ENCODE data around the gene RSBN1L.
"Not testable (repeated sequence)": the region's sequence is repeated elsewhere in the genome, so short reads cannot be mapped to it uniquely, and the experiment has no call there.

Gene RSBN1L

DNA sequence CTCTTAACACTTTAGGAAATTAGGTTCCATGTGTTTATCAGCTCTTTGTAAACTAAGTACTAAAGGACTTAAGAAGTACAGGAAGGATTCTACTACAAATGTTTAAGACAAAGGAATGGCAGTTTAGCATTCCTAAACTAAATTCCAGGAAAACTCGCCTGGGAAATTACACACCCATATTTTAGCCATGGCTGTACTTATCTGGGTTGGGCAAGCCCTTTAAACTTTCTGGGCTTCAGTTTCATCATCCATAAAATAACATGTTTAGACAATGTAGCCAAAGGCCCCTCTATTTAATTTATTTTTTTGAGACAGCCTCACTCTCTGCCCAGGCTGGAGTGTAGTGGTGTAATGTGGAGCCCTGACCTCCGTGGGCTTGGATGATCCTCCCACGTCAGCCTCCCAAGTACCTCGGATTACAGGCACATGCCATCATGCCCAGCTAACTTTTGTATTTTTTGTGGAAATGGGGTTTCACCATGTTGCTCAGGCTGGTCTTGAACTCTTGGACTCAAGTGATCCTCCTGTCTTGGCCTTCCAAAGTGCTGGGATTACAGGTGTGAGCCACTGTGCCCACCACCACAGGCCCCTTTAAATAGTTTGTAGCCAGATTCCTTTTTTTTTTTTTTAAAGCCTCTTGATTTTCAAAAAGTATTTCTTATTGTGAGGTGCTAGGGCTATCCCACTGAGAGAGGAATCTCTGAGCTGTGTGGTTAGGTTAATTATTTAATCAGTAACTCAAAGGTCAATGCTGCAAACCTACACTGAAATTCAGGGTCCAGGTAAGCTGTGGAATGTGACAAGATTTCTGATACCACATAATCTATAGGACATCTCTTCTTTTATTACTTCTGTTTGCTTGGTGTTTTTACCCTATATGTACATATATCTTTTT is 69.9 kb downstream of the RSBN1L start:
- no peak for DNase-seq

DNA sequence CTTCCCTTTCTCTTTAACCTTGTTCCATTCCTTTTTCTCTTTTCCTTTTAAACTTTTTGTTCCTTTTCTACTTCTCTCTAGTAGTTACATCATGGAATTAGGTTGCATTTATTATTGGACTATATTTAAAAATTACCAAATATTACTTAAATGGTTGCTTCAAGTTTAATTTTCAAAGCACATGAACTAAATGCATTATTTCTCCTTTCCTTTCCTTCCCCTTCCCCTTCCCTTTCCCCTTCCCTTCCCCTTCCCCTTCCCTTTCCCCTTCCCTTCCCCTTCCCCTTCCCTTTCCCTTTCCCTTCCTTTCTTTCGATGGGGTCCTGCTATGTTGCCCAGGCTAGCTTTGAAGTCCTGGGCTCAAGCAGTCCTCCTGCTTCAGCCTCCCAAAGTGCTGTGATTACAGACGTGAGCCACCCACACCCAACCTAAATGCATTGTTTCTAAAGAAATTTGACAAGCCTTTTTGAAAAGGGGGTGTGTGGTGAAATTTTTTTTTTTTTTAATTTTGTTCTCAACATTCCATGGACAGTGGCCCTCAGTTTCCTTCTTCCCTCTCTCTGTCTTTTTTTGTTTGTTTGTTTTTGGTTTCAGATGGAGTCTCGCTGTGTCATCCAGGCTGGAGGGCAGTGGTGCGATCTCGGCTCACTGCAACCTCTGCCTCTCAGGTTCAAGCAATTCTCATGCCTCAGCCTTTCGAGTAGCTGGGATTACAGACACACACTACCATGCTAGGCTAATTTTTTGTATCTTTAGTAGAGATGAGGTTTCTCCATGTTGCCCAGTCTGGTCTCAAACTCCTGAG is 70.7 kb downstream of the RSBN1L start:
- no peak for DNase-seq

DNA sequence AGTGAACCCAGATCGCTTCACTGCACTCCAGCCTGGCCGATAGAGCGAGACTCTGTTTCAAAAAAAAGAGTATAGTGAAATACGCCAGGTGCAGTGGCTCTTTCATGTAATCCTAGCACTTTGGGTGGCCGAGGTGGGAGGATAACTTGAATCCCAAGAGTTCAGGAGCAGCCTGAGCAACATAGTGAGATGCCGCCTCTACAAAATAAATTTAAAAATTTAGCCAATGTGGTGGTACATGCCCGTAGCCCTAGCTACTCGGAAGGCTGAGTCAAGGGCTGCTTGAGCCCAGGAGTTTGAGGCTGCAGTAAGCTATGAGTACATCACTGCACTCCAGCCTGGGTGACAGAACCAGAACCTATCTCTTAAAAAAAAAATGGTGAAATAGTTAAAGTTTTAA is 74.1 kb downstream of the RSBN1L start:
- no peak for DNase-seq

DNA sequence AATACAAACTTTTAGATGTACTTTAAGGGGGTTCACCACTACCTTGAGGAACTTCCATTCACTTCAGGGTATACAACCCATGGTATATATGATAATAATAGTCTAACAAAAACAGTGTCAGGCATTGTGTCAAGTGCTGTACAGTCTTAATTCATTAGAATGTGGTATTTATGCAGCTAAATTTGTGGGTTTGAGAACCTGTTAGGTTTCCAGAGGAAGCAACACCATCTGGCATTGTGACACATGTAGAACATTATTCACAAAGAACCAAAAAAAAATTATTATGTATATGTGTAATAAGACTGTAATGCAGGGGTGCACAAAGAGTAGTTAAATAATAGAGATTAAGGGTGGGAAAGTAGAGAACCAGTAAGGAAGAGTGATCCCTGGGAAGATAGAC is 75.6 kb downstream of the RSBN1L start:
- DNase-seq, result no peak

DNA sequence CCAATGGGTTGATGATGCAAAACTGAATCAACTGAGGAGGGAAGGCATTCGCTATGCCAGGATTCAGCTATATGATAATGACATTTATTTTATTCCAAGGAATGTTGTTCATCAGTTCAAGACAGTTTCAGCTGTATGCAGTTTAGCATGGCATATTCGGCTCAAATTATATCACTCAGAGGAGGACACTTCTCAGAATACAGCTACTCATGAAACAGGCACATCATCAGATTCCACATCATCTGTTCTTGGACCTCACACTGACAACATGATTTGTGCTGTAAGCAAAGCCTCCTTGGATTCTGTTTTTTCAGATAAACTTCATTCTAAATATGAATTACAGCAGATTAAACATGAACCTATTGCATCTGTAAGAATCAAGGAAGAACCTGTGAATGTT is 82.3 kb downstream of the RSBN1L start:
- DNase-seq, result no peak

DNA sequence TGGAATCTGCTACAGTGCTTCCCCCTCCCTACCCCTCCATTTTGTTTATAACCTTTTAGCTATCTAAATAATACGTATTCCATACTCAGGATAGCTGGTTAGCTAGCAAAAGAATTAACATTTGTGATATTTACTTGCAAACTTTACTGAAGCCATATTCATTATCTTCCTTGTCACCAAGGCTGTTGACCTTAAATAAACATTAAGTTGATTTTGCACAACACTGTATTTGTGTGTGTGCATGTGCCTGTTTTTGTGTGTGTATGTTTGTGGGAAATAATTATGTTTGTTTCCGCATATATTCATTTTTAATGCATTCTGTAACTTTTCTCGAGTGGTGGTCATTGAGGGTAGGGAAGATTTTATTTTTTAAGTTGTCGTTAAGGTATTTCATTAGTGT is 86.1 kb downstream of the RSBN1L start:
- DNase-seq, result no peak

DNA sequence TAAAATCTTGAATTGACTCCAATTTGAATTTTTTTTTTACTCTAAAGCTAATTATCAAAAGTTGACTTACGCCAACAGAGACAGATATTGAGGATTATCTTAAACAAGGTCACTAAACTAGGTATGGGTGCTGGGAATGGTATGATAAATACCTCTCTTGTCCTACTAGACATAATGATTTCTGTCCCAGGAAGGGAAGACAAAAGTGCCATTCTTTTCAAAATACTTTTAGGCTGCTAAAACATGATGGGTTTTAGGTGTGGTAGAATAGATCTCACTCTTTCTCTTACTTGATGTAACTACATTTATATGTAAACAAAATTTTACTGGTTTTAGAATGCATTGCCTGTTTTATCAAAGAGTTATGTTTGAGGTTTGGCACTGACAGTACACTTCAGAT is 86.9 kb downstream of the RSBN1L start:
- DNase-seq, result no peak

DNA sequence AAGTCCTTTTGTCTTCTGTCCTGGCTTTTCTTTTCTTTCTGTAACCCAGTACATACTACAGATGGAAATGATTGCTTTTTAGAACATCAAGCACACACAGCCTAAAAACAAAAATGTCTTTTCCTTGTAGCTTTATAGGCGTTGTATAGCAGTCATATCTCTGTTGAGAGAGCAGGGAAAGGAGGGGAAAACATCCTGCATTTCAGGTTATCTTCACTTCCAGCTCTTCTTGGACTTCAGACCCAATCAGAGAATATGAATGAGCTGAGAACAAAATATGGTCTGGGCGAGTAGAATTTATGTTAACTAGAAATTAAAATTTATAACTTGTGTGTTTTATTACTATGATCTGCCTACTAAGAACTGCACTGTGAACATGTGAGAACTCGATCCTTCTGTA is 87.3 kb downstream of the RSBN1L start:
- DNase-seq, result no peak

DNA sequence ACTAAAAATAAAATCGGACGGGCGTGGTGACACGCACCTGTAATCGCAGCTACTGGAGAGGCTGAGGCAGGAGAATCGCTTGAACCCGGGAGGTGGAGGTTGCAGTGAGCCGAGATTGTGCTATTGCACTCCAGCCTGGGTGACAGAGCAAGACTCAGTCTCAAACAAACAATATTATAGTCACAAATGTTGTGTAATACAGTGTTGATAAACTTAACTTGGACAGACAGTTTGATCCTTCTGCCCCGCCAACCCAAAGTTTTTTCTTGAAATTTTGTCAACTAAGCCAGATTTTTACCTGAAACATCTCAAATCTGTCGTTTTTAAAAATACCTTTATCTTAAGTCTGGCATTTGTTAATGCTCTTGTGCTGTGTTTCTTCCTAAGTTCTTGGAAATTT is 88.2 kb downstream of the RSBN1L start:
- DNase-seq, result not testable (repeated sequence)

DNA sequence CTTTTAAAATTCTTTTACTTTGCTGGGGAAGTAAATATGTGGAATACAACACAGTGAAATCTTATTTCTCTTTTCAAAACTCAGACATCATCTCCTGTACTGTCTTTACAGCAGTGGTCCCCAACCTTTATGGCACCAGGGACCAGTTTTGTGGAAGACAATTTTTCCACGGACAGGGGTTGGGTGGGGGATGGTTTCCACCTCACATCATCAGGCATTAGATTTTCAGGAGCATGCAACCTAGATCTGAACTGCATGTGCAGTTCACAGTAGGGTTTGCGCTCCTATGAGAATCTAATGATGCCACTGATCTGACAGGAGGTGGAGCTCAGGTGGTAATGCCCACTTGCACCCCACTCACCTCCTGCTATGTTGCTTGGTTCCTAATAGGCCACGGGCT is 89.8 kb downstream of the RSBN1L start:
- DNase-seq, result no peak

DNA sequence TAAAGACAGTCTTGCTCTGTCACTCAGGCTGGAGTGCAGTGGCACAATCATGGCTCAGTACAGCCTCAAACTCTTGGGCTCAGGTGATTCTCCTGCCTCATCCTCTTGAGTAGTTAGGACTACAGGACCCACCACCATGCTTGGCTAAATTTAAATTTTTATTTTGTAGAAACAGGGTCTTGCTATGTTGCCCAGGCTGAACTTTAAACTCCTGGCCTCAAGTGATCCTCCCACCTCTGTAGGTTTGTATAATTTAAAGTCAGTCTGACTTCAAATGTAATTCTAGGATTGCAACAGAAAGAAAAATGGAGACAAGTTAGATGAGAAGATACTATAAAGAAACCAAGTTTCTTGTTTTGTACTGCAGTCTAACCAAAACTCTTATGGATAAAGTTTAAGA is 90.5 kb downstream of the RSBN1L start:
- DNase-seq, result no peak

DNA sequence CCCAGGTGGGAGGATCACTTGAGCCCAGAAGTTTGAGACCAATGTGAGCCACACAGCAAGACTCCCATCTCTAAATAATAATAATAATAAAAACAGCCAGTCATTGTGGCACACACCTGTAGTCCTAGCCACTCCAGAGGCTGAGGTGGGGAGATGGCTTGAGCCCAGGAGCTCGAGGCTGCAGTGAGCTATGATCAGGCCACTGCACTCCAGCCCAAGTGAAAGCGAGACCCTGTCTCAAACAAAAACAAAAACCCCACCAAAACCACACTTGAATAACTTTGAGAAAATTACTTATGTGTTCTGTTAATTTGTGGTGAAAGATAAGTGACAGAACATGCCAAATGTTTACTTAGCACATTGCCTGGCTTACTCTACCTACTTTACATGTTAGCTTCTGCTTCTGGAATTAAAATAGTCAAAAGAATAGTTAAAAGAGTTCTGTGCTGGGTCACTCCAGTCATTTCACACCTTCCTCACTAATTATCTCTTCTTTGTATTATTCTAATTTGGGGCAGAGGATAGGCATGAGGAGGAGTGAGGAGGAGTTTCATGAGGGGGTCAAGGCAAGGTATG is 92.2 kb downstream of the RSBN1L start:
- DNase-seq, result no peak

DNA sequence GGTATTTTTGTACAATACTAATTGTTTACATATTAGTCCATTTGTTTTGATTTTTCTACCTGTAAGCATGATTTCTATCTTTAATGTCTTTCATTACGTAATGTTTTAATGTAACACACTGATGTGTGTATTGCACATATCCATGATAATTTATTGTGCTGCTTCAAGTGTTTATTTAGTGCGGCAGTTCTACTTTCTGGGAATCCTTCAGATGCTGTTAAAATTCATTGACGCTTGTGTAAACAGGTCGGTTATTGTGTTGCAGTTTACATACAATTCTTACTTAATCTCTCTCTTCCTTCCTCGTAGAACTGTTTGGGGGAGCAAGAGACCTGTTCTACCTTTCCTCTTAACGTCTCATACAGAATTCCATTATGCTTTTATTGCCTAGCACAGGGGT is 95.1 kb downstream of the RSBN1L start:
- DNase-seq, result no peak

DNA sequence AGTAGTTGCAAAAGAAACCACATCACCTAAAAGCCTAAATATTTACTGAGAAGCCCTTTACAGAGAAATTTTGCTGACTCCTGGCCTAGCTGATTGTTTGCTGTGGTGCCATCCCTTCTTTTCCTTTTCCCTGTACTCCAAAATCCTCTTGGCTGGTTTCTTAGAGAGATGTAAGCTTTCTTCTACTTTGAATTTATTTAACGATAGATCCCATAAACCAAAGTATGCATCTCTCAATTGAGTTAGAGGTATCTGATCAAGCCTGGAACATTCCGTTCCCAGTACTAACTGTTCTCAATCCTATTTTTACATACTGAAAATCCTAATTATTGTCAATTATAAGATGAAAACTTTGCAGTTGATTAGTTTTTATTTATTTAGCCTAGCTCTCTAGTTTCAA is 95.7 kb downstream of the RSBN1L start:
- DNase-seq, result no peak

DNA sequence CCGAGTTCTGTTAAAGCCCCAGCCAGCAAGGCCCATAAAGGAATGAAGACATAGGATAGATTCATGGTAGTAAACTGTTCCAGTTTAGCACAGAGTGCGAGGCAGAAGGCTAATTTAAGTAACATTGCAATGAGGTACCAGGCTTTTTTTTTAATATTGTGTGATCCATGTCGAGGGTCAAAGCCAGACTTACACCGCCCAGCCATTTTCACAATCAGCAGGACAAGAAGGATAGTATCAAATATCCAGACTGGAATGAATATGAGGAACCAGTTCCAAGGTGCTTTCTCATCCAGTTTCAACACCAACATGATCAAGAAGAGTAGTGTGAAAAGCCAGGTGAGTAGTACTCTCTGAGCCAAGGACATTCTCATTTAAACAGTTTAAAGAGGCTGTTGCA is 97.7 kb downstream of the RSBN1L start:
- no peak for DNase-seq

DNA sequence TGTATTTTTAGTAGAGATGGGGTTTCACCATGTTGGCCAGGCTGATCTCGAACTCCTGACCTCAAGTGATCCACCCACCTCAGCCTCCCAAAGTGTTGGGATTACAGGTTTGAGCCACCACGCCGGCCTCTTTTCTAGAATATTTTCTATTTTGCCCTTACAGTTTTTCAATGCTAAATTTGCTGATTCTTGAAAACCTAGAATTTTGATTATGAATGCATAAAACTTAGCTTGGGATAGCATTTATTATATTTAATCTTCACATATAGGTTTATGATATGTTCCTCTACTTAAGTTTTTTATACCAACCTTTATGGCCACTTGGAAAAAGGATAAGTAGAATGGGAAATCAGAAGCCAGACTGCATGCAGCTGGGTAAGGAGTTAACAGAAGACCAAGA is 99.8 kb downstream of the RSBN1L start:
- DNase-seq, result no peak

DNA sequence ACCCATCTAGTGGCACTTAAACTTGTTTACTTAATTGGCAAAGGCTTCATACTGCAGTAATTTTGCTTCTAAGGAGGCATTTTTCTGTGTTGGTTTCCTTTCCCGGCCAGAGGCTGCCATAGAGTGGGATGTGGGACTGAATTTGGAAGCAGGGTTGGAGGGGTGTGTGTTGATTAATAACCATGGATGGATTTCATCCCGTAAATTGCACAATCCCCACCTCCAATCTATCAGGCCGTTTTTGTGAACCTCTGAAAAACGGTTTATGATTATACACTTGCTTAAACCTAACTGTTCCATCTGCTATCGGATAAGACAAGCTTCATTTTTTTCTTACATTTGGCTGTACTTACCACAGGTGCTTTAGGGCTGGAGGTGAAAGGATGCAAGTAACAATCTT is 100.7 kb downstream of the RSBN1L start:
- peak in 1 of 58 donors; percentile 2 for DNase-seq

DNA sequence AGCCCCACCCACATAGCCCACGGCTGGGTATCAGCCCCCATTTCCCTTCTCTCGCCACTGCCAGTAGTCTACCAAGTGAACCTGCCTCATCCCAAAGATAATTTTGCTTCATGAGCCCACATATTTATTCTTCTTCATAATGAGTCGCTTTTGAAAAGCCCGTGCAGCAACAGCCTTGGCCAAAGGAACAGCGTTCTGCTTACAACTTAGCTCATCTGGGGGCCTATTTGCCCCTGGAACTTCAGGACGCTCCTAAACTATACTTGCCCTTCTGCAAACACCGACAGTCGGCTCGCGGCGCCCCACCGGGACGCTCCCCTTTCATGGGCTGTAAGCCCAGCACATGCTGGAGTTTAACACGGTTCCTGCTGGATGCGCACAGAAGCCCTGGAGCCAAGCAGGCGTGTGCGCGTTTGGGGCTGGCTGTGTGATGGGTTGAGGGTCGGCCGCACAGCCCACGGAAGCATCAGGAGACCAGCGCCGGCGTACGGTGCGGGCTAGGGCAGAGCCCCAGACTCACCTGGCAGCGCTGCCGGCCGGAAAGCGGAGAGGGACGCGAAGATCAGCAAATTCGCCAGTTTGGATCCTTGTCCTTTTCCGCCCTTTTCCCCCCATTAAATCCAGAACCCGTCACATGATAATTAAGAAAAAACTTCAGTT is 101.6 kb downstream of the RSBN1L start:
- DNase-seq, result peak in 29 of 58 donors; percentile 37 to 84 (median 57)

DNA sequence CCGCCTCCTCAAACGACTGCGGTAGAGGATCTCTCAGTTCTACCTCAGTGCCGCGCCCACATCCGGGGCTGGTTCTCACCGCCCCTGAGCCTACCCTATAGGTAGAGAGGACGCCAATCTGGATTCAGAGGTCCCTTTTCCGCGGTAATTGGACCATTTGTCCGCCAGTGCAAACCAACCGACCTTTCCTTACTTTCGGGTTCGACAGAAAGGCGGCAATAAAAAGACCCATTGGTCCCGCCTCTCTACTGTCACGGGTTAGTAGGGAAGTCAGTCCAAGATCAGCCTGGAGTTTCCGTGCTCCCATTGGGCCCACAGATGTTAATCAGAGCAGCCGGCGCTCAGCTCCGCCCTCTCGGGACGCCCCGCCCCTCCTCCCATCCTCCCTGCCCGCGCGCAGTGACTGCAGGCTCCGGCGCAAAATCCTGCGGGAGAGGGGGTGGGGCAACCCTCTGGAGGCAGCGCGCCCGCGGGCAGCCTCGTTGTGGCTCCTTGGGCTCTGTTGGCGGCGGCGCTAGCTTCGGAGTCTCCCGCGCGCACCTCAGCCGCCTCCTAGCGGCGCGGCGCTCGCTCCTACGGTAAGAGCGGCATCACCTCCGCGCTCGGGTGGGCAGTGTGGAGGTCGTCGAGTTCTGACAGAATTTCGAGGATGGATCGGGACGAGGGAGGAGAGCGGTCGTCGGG is 102.3 kb downstream of the RSBN1L start, which contains the start of the genes PHTF2 and TMEM60:
TSS of gene PHTF2 (plus strand) at position 380 of the 684 bp plus-strand sequence.
TSS of gene TMEM60 (minus strand) at position 41 of the 684 bp plus-strand sequence. CDS start 4,061 bp downstream, outside the sequence.
- peak; percentile 84 to 100 (median 99) for DNase-seq

DNA sequence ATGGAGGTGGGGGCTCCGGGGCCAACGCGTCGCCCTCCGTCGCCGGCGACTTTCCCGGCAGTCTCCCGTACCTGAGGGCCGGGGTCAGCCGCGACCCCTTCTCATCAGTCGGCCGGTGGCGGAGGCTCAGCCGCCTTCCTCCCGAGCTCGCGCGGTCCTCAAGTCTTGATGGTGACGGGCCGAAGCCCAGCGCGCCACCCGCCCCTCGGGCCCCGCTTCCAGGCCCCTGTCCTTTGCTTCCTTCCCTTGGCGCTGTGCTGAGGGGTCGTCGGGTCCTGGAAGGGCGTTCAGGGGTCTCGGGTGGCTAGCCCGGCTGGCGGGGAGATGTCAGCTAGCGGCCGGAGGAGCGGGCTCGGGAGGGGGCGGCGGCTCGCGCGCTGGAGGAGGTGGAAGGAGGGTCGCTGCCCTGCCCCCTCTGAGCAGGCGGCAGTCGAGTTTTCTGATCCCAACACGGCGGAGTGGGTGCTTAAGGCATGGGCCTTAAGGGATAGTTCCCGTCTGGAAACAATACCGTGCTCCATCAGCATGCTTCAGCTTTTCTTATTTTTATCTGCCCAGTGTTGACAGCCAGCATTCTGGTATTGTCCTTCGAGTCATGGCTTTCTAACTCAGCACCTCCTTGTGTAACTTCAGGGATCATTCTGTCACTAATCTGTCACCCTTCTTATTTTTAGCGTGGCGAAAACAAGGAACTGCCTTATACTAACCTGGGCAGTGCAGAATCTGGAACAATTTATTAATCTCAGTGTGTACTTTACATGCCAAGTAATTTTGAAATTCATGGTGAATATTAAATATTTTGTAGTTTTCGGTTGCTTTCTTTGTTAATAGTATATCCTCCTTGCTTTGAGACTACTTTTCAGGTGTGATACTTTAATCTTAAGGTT is 103.1 kb downstream of the RSBN1L start:
- peak in 45 of 58 donors; percentile 12 to 64 (median 42) for DNase-seq

All from anterior cingulate cortex (tissue), 58 donors.